Tibial nerve (tissue), 4 donors: ENCODE data around the gene MYO3B. TPM values are rescaled to one million over a fixed set of nuclear protein-coding genes. Genes with fewer than 3 reads are reported as not detected.

Experiments
- DNase-seq, 2 donors: peaks; one replicate each; pipeline ENCODE4 v3.0.0-alpha.2; 2019; ENCODE audit warnings: low spot score in 2 of 2
- H3K27ac ChIP-seq, 4 donors: fragments of 200-600 bp; sonication (generic) in 3 of 4; one replicate each; pipeline ENCODE4 v1.5.1; 2017 to 2019; ENCODE audit warnings: mild to moderate bottlenecking in 1 of 4
- H3K27me3 ChIP-seq, 2 donors: fragments of 200-600 bp; sonication (generic) in 1 of 2; one replicate each; pipeline versions ENCODE4 v1.5.1 to v1.6.0; 2017 to 2019
- H3K36me3 ChIP-seq, 3 donors: fragments of 200-600 bp; sonication (generic); one replicate each; pipeline ENCODE4 v1.5.1; 2018 to 2019
- H3K4me1 ChIP-seq, 4 donors: fragments of 200-600 bp; sonication (generic) in 3 of 4; one replicate each; pipeline ENCODE4 v1.5.1; 2017 to 2019
- H3K4me3 ChIP-seq, 4 donors: fragments of 200-600 bp; sonication (generic) in 3 of 4; one replicate each; pipeline ENCODE4 v1.5.1; 2017 to 2019; ENCODE audit warnings: mild to moderate bottlenecking in 1 of 4, moderate library complexity in 1 of 4
- H3K9me3 ChIP-seq, 4 donors: fragments of 200-600 bp; sonication (generic) in 3 of 4; one replicate each; pipeline ENCODE4 v1.5.1; 2017 to 2019
- CTCF ChIP-seq, 5 experiments: fragments of 200-600 bp in 3 of 5; fragments of 450-650 bp in 2 of 5; sonication (generic) in 3 of 5; IDR thresholded peaks; one replicate each; pipeline ENCODE4 v1.5.1; 2016 to 2019; ENCODE audit warnings: antibody characterized with exemption in 5 of 5, mild to moderate bottlenecking in 3 of 5, moderate library complexity in 2 of 5
- EP300 ChIP-seq, 2 donors: sonication (generic); formaldehyde crosslinking; IDR thresholded peaks; one replicate each; pipeline ENCODE4 v1.6.1; 2017; ENCODE audit warnings: antibody characterized with exemption in 2 of 2, mild to moderate bottlenecking in 1 of 2
- POLR2A ChIP-seq, 2 donors: fragments of 450-650 bp; IDR thresholded peaks; one replicate each; pipeline ENCODE4 v1.6.1; 2017; ENCODE audit warnings: antibody characterized with exemption in 2 of 2, mild to moderate bottlenecking in 2 of 2, moderate library complexity in 2 of 2
- WGBS, 2 donors: methylation state at CpG; one replicate each; pipeline ENCODE4 v1.1.5; 2018; 5-methylcytosine and 5-hydroxymethylcytosine counted together
- total RNA-seq, 4 donors: library from RNA; depleted of rRNA; stranded (reverse); fragments of >200 nt; gene quantifications; one replicate each; pipeline ENCODE4 v1.1.0, GENCODE V29; 2016

Gene MYO3B
- total RNA-seq, 4 donors from 2014 or later: 0.22 to 0.63 (median 0.39) TPM; not detected in 1

GRCh38 chr2:170142502-170142901 lies 35.4 kb upstream of the MYO3B start:
- H3K4me3 ChIP-seq: no peak overlapping the region
- TF ChIP-seq CTCF (IDR thresholded peaks at IDR 0.05): no peak
- TF ChIP-seq EP300 (IDR thresholded peaks at IDR 0.05): no peak
- TF ChIP-seq POLR2A (IDR thresholded peaks at IDR 0.05): no peak
- no peaks in the 10 kb centered on the region for H3K9me3 ChIP-seq
- no peak overlapping the region for H3K27ac ChIP-seq
- H3K4me1 ChIP-seq: no peaks in the 10 kb centered on the region
- 52 to 65% methylated on average over 7 of the region's 7 CpGs for WGBS, 2 donors
- DNase-seq: no peak
- no peaks in the 10 kb centered on the region for H3K36me3 ChIP-seq
- H3K27me3 ChIP-seq: no peaks in the 10 kb centered on the region

GRCh38 chr2:170143045-170143717 lies 34.8 kb upstream of the MYO3B start:
- Histone ChIP-seq H3K27ac (no peak overlapping the region), H3K4me3 (no peak overlapping the region), H3K4me1 (no peaks in the 10 kb centered on the region), H3K27me3 (no peaks in the 10 kb centered on the region), H3K36me3 (no peaks in the 10 kb centered on the region), H3K9me3 (no peaks in the 10 kb centered on the region)
- 84 to 91% methylated on average over 4 of the region's 4 CpGs for WGBS, 2 donors
- no peak for DNase-seq
- TF ChIP-seq EP300 (IDR thresholded peaks at IDR 0.05) (no peak), POLR2A (IDR thresholded peaks at IDR 0.05) (no peak), CTCF (IDR thresholded peaks at IDR 0.05) (no peak)

- H3K4me1 ChIP-seq: no peaks in the 10 kb centered on the region
- no peaks in the 10 kb centered on the region for H3K9me3 ChIP-seq
- H3K4me3 ChIP-seq: no peak overlapping the region
- no peak for TF ChIP-seq CTCF (IDR thresholded peaks at IDR 0.05)
- no peaks in the 10 kb centered on the region for H3K36me3 ChIP-seq
- DNase-seq: no peak
- 64 to 74% methylated on average over 4 of the region's 4 CpGs for WGBS, 2 donors
- no peaks in the 10 kb centered on the region for H3K27me3 ChIP-seq
- H3K27ac ChIP-seq: no peak overlapping the region
These were observed 33.2 kb upstream of the MYO3B start for GRCh38 chr2:170144761-170145160.

- TF ChIP-seq POLR2A (IDR thresholded peaks at IDR 0.05): no peak
- no peak for TF ChIP-seq CTCF (IDR thresholded peaks at IDR 0.05)
- TF ChIP-seq EP300 (IDR thresholded peaks at IDR 0.05): no peak
These were observed 32.8 kb upstream of the MYO3B start for GRCh38 chr2:170145191-170145590.

GRCh38 chr2:170145675-170146432 lies 32.1 kb upstream of the MYO3B start:
- no peaks in the 10 kb centered on the region for H3K9me3 ChIP-seq
- H3K4me3 ChIP-seq: no peak overlapping the region
- no peak for DNase-seq
- 63 to 66% methylated on average over 7 of the region's 7 CpGs for WGBS, 2 donors
- H3K36me3 ChIP-seq: no peaks in the 10 kb centered on the region
- no peak overlapping the region for H3K27ac ChIP-seq
- H3K27me3 ChIP-seq: no peaks in the 10 kb centered on the region
- no peaks in the 10 kb centered on the region for H3K4me1 ChIP-seq
- TF ChIP-seq CTCF (IDR thresholded peaks at IDR 0.05) (no peak), POLR2A (IDR thresholded peaks at IDR 0.05) (no peak), EP300 (IDR thresholded peaks at IDR 0.05) (no peak)

More at GRCh38 chr2:170145191-170145590, 32.8 kb upstream of the MYO3B start:
- Histone ChIP-seq H3K9me3 (no peaks in the 10 kb centered on the region), H3K27ac (no peak overlapping the region), H3K36me3 (no peaks in the 10 kb centered on the region), H3K27me3 (no peaks in the 10 kb centered on the region), H3K4me3 (no peak overlapping the region), H3K4me1 (no peaks in the 10 kb centered on the region)
- no peak for DNase-seq
- WGBS, 2 donors: 79 to 87% methylated on average over 1 of the region's 1 CpG
